GM23338 (cell line): ENCODE data around the gene TNIP1. TPM values are rescaled to one million over a fixed set of nuclear protein-coding genes. Genes with fewer than 3 reads are reported as not detected.

ENCODE experiments used
- ATAC-seq: fragments of 200-7000 bp; cut with Tn5 transposase; 3 replicates; pipeline ENCODE4 v1.9.1; 2020
- DNase-seq: peaks from one replicate; pipeline ENCODE4 v3.0.0-alpha.2; 2015; ENCODE audit warnings: low spot score
- H2AFZ ChIP-seq: fragments of 200-600 bp; sonication (generic); 2 replicates; pipeline ENCODE4 v1.8.0; 2016; ENCODE audit warnings: antibody characterized with exemption, mild to moderate bottlenecking, moderate library complexity
- H3F3A ChIP-seq: fragments of 200-600 bp; sonication (generic); replicated peaks from 2 replicates; pipeline ENCODE4 v1.8.0; 2017; ENCODE audit warnings: antibody characterized with exemption, mixed run types, low read depth
- H3K27ac ChIP-seq: fragments of 200-600 bp; sonication (generic); 2 replicates; pipeline ENCODE4 v1.6.1; 2016; ENCODE audit warnings: low read depth
- H3K27me3 ChIP-seq: fragments of 200-600 bp; sonication (generic); 2 replicates; pipeline ENCODE4 v1.8.0; 2016; ENCODE audit warnings: mild to moderate bottlenecking, mixed run types, moderate library complexity; ENCODE audit not compliant: insufficient read depth
- H3K36me3 ChIP-seq: fragments of 200-600 bp; sonication (generic); 2 replicates; pipeline ENCODE4 v1.8.0; 2016; ENCODE audit warnings: mild to moderate bottlenecking; ENCODE audit not compliant: insufficient read depth
- H3K4me1 ChIP-seq: fragments of 200-600 bp; sonication (generic); 2 replicates; pipeline ENCODE4 v1.8.0; 2016; ENCODE audit warnings: mild to moderate bottlenecking, moderate library complexity; ENCODE audit not compliant: insufficient read depth
- H3K4me2 ChIP-seq: fragments of 200-600 bp; sonication (generic); 2 replicates; pipeline ENCODE4 v1.7.1; 2017; ENCODE audit warnings: mixed run types
- H3K4me3 ChIP-seq: fragments of 200-600 bp; sonication (generic); 2 replicates; pipeline ENCODE4 v1.6.1; 2016; ENCODE audit warnings: mixed run types
- H3K79me2 ChIP-seq: fragments of 200-600 bp; sonication (generic); replicated peaks from 2 replicates; pipeline ENCODE4 v1.8.0; 2017; ENCODE audit warnings: mild to moderate bottlenecking; ENCODE audit not compliant: insufficient read depth
- H3K9me2 ChIP-seq: fragments of 200-600 bp; sonication (generic); 2 replicates; pipeline ENCODE4 v1.8.0; 2017; ENCODE audit not compliant: insufficient read depth
- H4K20me1 ChIP-seq: fragments of 200-600 bp; sonication (generic); replicated peaks from 2 replicates; pipeline ENCODE4 v1.8.0; 2017; ENCODE audit warnings: mild to moderate bottlenecking; ENCODE audit not compliant: insufficient read depth
- H3K27ac Mint-ChIP-seq: 2 replicates; pipeline ENCODE4 v1.8.0; 2020; ENCODE audit warnings: inconsistent platforms, mild to moderate bottlenecking, moderate library complexity, mixed read lengths
- H3K27me3 Mint-ChIP-seq: 3 replicates; pipeline ENCODE4 v1.8.0; 2022; ENCODE audit warnings: low read depth, mild to moderate bottlenecking, moderate library complexity, mixed read lengths, inconsistent platforms; ENCODE audit not compliant: insufficient read depth, poor library complexity
- H3K36me3 Mint-ChIP-seq: 3 replicates; pipeline ENCODE4 v1.8.0; 2021; ENCODE audit warnings: low read depth, mild to moderate bottlenecking, inconsistent platforms, moderate library complexity, mixed read lengths
- H3K4me1 Mint-ChIP-seq: 3 replicates; pipeline ENCODE4 v1.8.0; 2020; ENCODE audit warnings: mild to moderate bottlenecking, inconsistent platforms, mixed read lengths
- H3K4me3 Mint-ChIP-seq: 3 replicates; pipeline ENCODE4 v1.8.0; 2021; ENCODE audit warnings: moderate library complexity, mild to moderate bottlenecking, inconsistent platforms, mixed read lengths
- H3K9me3 Mint-ChIP-seq: 3 replicates; pipeline ENCODE4 v1.8.0; 2020; ENCODE audit warnings: moderate library complexity, mild to moderate bottlenecking, inconsistent platforms, mixed read lengths
- CREB1 ChIP-seq: fragments of 250-450 bp; sonication (Bioruptor Pico); IDR thresholded peaks from 2 replicates; pipeline ENCODE4 v1.5.0; 2020; ENCODE audit warnings: low read depth, mild to moderate bottlenecking, moderate library complexity
- EZH2phosphoT487 ChIP-seq: fragments of 200-600 bp; sonication (generic); IDR thresholded peaks from one replicate; pipeline ENCODE4 v1.8.1; 2018; ENCODE audit warnings: antibody characterized with exemption; ENCODE audit not compliant: unreplicated experiment
- JUNB ChIP-seq: IDR thresholded peaks from one replicate; pipeline ENCODE4 v1.6.1; 2016; ENCODE audit warnings: antibody characterized with exemption; ENCODE audit not compliant: unreplicated experiment
- NANOG ChIP-seq: IDR thresholded peaks from 2 replicates; pipeline ENCODE4 v1.6.1; 2016; ENCODE audit warnings: antibody characterized with exemption, borderline replicate concordance
- POLR2AphosphoS5 ChIP-seq: IDR thresholded peaks from 2 replicates; pipeline ENCODE4 v1.6.1; 2016; ENCODE audit warnings: antibody characterized with exemption, low read depth
- REST ChIP-seq: IDR thresholded peaks from one replicate; pipeline ENCODE4 v1.6.1; 2018; ENCODE audit warnings: antibody characterized with exemption; ENCODE audit not compliant: unreplicated experiment
- STAT1 ChIP-seq: IDR thresholded peaks from one replicate; pipeline ENCODE4 v1.6.1; 2016; ENCODE audit warnings: antibody characterized with exemption; ENCODE audit not compliant: unreplicated experiment
- ZNF114 ChIP-seq: fragments of 250-450 bp; sonication (Bioruptor Pico); IDR thresholded peaks from 2 replicates; pipeline ENCODE4 v1.5.0; 2020; ENCODE audit warnings: mild to moderate bottlenecking, moderate library complexity
- ZNF331 ChIP-seq: fragments of 250-450 bp; sonication (Bioruptor Pico); IDR thresholded peaks from 2 replicates; pipeline ENCODE4 v1.5.0; 2020; ENCODE audit warnings: low read depth, mild to moderate bottlenecking, moderate library complexity
- polyA plus RNA-seq: library from polyadenylated mRNA; unstranded; fragments of >200 nt; fragmentation: Nextera tagmentation; extraction: Ambion mirVana; gene quantifications from 2 replicates; pipeline ENCODE4 v1.2.1, GENCODE V29; 2016
- total RNA-seq: library from RNA; depleted of rRNA; stranded (reverse); fragments of >200 nt; shearing (Covaris generic); gene quantifications from 2 replicates; pipeline ENCODE4 v1.2.3, GENCODE V29; 2014
- TF ChIP-seq, protein P1 (sequence below), 2 experiments: fragments of 200-600 bp in 1 of 2; sonication (generic) in 1 of 2; conservative IDR thresholded peaks; 2 replicates each; pipeline versions ENCODE4 v1.5.1 to v1.6.1; 2016 to 2017; ENCODE audit warnings: antibody characterized with exemption in 2 of 2, low read depth in 2 of 2, mild to moderate bottlenecking in 2 of 2, moderate library complexity in 1 of 2
- TF ChIP-seq, protein P2 (sequence below): IDR thresholded peaks from 2 replicates; pipeline ENCODE4 v1.6.1; 2016; ENCODE audit warnings: antibody characterized with exemption

Gene TNIP1
- total and polyA plus RNA-seq, 2 experiments from 2014 or later, result 10.3 to 29.6 TPM

DNA sequence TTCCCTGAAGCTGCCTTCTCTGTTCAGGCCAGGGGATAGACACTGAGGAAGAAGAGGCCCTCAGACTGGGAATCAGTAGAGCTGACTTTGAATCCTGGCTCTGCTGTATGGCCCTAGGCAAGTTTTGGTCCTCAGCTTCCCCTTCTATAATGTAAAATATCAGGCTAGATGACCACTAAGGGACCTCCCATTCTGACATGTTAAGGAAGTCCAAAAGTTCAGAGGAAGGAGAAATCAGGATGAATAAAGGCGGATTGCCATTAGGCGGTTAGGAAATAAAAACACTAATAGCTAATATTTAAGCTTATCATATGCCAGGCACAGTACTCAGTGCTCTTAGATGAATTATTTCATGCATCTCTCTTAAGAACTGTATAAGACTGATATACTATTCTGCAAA lies 8.9 kb upstream of the TNIP1 start (continued):
- TF ChIP-seq STAT1 (no peak), EZH2phosphoT487 (no peak), ZNF331 (no peak), REST (no peak), ZNF114 (CRISPR knock-in tag) (no peak), POLR2AphosphoS5 (no peak), JUNB (no peak)
- TF ChIP-seq, protein P1, sequence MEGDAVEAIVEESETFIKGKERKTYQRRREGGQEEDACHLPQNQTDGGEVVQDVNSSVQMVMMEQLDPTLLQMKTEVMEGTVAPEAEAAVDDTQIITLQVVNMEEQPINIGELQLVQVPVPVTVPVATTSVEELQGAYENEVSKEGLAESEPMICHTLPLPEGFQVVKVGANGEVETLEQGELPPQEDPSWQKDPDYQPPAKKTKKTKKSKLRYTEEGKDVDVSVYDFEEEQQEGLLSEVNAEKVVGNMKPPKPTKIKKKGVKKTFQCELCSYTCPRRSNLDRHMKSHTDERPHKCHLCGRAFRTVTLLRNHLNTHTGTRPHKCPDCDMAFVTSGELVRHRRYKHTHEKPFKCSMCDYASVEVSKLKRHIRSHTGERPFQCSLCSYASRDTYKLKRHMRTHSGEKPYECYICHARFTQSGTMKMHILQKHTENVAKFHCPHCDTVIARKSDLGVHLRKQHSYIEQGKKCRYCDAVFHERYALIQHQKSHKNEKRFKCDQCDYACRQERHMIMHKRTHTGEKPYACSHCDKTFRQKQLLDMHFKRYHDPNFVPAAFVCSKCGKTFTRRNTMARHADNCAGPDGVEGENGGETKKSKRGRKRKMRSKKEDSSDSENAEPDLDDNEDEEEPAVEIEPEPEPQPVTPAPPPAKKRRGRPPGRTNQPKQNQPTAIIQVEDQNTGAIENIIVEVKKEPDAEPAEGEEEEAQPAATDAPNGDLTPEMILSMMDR (conservative IDR thresholded peaks at IDR 0.05; ENCODE audit: low read depth in 2 of 2), result no peak

GRCh38 chr5:151088986-151089385 lies 8.2 kb upstream of the TNIP1 start:
- Mint-ChIP-seq H3K4me1 (peaks cover 8% of the 10 kb centered on the region), H3K36me3 (no peaks in the 10 kb centered on the region), H3K9me3 (no peaks in the 10 kb centered on the region), H3K27me3 (peaks cover 3% of the 10 kb centered on the region), H3K27ac (no peak overlapping the region), H3K4me3 (no peak overlapping the region)
- Histone ChIP-seq H2AFZ (no peak overlapping the region), H3K4me3 (no peak overlapping the region), H3K36me3 (no peaks in the 10 kb centered on the region), H3K4me1 (no peaks in the 10 kb centered on the region), H3K27ac (no peak overlapping the region), H3F3A (no peaks in the 10 kb centered on the region), H3K9me2 (no peaks in the 10 kb centered on the region), H3K79me2 (no peaks in the 10 kb centered on the region), H3K4me2 (no peak overlapping the region), H4K20me1 (no peaks in the 10 kb centered on the region), H3K27me3 (no peaks in the 10 kb centered on the region)
- TF ChIP-seq, protein P2, sequence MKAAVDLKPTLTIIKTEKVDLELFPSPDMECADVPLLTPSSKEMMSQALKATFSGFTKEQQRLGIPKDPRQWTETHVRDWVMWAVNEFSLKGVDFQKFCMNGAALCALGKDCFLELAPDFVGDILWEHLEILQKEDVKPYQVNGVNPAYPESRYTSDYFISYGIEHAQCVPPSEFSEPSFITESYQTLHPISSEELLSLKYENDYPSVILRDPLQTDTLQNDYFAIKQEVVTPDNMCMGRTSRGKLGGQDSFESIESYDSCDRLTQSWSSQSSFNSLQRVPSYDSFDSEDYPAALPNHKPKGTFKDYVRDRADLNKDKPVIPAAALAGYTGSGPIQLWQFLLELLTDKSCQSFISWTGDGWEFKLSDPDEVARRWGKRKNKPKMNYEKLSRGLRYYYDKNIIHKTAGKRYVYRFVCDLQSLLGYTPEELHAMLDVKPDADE, result no peak
- TF ChIP-seq CREB1 (CRISPR knock-in tag) (no peak), ZNF331 (no peak), NANOG (no peak), POLR2AphosphoS5 (no peak)
- DNase-seq (no peak), ATAC-seq (no peak)
